Uterus (tissue), 4 donors: ENCODE measurements around the gene FGF4. TPM values are rescaled to one million over a fixed set of nuclear protein-coding genes. Genes with fewer than 3 reads are reported as not detected.

Experiments used
- DNase-seq, 2 donors: peaks; one replicate each; pipeline ENCODE4 v3.0.0-alpha.2; 2019 to 2020
- H3K27ac ChIP-seq, 2 donors: fragments of 200-600 bp; sonication (generic); 1 replicate in 1 of 2; 2 replicates in 1 of 2; pipeline ENCODE4 v1.5.1; 2016 to 2018
- H3K27me3 ChIP-seq, 2 donors: fragments of 200-600 bp; sonication (generic); one replicate each; pipeline ENCODE4 v1.5.1; 2018 to 2019; ENCODE audit warnings: control low read depth in 1 of 2
- H3K36me3 ChIP-seq, 2 donors: fragments of 200-600 bp; sonication (generic); one replicate each; pipeline ENCODE4 v1.5.1; 2019; ENCODE audit warnings: control low read depth in 1 of 2
- H3K4me1 ChIP-seq, 2 donors: fragments of 200-600 bp; sonication (generic); one replicate each; pipeline ENCODE4 v1.5.1; 2018 to 2019; ENCODE audit warnings: control low read depth in 1 of 2
- H3K4me3 ChIP-seq, 2 donors: fragments of 200-600 bp; sonication (generic); 1 replicate in 1 of 2; 2 replicates in 1 of 2; pipeline ENCODE4 v1.5.1; 2018 to 2019; ENCODE audit warnings: mild to moderate bottlenecking in 1 of 2
- H3K9me3 ChIP-seq, 2 donors: fragments of 200-600 bp; sonication (generic); one replicate each; pipeline ENCODE4 v1.5.1; 2019; ENCODE audit warnings: control low read depth in 1 of 2
- POLR2A ChIP-seq, 2 donors: fragments of 450-650 bp; IDR thresholded peaks; one replicate each; pipeline ENCODE4 v1.6.1; 2016; ENCODE audit warnings: antibody characterized with exemption in 2 of 2, mild to moderate bottlenecking in 1 of 2, moderate library complexity in 1 of 2
- intact Hi-C: fragments of 100-400 bp; cut with DNase I; formaldehyde crosslinking; loops from one replicate; pipeline ENCODE4 v1.15.1; 2023; ENCODE audit warnings: low total_unique reads
- total RNA-seq, 4 donors: library from RNA; depleted of rRNA in 3 of 4; stranded (reverse); fragments of >200 nt in 3 of 4; gene quantifications; one replicate each; pipeline versions ENCODE4 v1.1.0 to v1.2.4, GENCODE V29; 2014 to 2023
- TF ChIP-seq, protein P1 (sequence below), 4 experiments: fragments of 200-600 bp in 2 of 4; fragments of 450-650 bp in 2 of 4; sonication (generic) in 2 of 4; IDR thresholded peaks; one replicate each; pipeline ENCODE4 v1.5.1; 2016 to 2019; ENCODE audit warnings: antibody characterized with exemption in 4 of 4, mild to moderate bottlenecking in 2 of 4, moderate library complexity in 1 of 4
- donor health status: DM: yes; HTN: yes; CAD: no.

FGF4 gene
- total RNA-seq, 4 donors from 2014 or later: not detected

DNA sequence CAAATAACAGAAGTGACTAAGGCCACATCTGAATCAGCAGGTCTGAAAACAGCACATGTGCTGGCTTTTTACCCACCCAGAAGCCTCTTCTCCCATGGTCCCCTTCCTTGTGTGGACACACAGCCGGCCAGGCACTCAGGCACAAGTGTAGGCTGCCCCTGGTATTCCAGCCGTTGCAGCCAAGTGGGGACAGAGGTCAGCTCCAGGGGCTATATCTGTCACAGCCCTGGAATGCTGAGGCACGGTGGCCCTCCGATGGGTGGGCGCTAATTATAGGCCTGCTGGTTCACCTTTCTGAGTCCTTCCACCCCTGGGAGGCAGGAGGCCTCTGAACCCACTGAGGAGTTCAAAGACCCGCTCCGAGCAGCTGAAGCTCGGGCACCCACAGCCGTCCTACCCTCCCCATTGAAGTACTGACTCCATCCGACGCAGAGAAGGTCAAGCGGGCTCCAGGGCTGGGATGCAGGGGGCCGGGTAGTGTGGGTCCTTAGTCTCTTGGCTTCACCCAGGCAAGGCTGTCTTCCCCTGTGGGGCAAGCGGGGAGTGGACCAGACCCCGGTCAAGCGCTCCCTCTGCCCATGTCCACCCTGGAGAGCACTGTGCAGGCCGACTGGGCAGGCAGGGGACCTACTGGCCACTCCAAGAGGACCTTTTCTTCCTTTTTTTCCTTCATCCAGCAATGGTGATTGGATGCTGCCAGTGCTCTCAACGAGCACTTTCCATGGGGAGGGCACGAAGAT, 29.8 kb upstream of the FGF4 start:
- H3K4me3 ChIP-seq: no peak overlapping the region
- TF ChIP-seq POLR2A (IDR thresholded peaks at IDR 0.05): no peak
- TF ChIP-seq, protein P1, sequence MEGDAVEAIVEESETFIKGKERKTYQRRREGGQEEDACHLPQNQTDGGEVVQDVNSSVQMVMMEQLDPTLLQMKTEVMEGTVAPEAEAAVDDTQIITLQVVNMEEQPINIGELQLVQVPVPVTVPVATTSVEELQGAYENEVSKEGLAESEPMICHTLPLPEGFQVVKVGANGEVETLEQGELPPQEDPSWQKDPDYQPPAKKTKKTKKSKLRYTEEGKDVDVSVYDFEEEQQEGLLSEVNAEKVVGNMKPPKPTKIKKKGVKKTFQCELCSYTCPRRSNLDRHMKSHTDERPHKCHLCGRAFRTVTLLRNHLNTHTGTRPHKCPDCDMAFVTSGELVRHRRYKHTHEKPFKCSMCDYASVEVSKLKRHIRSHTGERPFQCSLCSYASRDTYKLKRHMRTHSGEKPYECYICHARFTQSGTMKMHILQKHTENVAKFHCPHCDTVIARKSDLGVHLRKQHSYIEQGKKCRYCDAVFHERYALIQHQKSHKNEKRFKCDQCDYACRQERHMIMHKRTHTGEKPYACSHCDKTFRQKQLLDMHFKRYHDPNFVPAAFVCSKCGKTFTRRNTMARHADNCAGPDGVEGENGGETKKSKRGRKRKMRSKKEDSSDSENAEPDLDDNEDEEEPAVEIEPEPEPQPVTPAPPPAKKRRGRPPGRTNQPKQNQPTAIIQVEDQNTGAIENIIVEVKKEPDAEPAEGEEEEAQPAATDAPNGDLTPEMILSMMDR (IDR thresholded peaks at IDR 0.05): no peak
- H3K27me3 ChIP-seq: no peaks in the 10 kb centered on the region
- no peaks in the 10 kb centered on the region for H3K36me3 ChIP-seq
- no peak for DNase-seq
- H3K9me3 ChIP-seq: no peaks in the 10 kb centered on the region
- no peak overlapping the region for H3K27ac ChIP-seq
- no peaks in the 10 kb centered on the region for H3K4me1 ChIP-seq
- intact Hi-C loops: no loop called here

DNA sequence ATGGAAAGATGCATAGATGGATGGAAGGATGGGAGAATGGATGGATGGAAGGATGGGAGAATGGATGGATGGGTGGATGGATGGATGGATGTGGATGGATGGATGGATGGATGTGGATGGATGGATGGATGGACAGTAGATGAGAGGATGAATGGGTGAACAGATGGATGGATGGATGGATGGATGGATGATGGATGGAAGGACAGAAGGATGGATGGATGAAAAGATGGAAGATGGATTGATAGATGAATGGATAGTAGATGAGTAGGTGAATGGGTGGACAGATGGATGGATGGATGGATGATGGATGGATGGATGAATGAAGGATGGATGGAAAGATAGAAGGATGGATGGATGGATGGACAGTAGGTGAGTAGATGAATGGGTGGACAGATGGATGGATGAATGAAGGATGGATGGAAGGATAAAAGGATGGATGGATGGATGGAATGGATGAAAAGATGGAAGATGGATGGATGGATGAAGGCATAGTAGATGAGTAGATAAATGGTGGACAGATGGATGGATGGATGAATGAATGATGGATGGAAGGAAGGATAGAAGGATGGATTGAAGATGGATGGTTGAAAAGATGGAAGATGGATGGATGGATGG, 28.6 kb upstream of the FGF4 start:
- TF ChIP-seq POLR2A (IDR thresholded peaks at IDR 0.05): no peak
- TF ChIP-seq, protein P1 (IDR thresholded peaks at IDR 0.05): no peak
- intact Hi-C loops: no loop called here
- Histone ChIP-seq H3K36me3 (no peaks in the 10 kb centered on the region), H3K9me3 (no peaks in the 10 kb centered on the region), H3K27me3 (no peaks in the 10 kb centered on the region), H3K4me1 (no peaks in the 10 kb centered on the region), H3K27ac (no peak overlapping the region), H3K4me3 (no peak overlapping the region)
- no peak for DNase-seq

GRCh38 chr11:69803022-69803421, 27.9 kb upstream of the FGF4 start:
- TF ChIP-seq, protein P1 (IDR thresholded peaks at IDR 0.05): no peak
- TF ChIP-seq POLR2A (IDR thresholded peaks at IDR 0.05): no peak
- DNase-seq: no peak
- H3K4me3 ChIP-seq: no peak overlapping the region
- H3K9me3 ChIP-seq: no peaks in the 10 kb centered on the region
- intact Hi-C loops: no loop called here
- no peaks in the 10 kb centered on the region for H3K4me1 ChIP-seq
- no peaks in the 10 kb centered on the region for H3K36me3 ChIP-seq
- no peak overlapping the region for H3K27ac ChIP-seq
- H3K27me3 ChIP-seq: no peaks in the 10 kb centered on the region

DNA sequence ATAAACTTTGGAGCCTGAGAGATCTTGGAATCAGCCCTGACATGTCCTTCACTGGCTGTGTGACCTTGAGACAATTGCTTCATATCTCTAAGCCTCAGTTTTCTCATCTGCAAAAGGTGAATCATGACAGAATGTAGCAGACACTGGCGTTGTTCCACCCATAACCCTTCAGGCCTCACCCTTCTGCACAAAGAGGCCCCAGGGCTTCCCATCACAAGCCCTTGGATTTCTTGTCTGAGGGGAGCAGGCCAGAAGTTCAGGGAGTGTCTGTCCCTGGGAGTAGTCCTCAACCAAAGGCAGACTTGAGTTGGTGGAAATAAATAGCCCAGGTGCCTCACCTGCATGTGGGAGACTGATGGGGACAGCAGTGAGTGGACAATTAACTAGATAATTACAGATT, 27.4 kb upstream of the FGF4 start:
- no peaks in the 10 kb centered on the region for H3K27me3 ChIP-seq
- TF ChIP-seq, protein P1 (IDR thresholded peaks at IDR 0.05): no peak
- no peak for TF ChIP-seq POLR2A (IDR thresholded peaks at IDR 0.05)
- no peak overlapping the region for H3K4me3 ChIP-seq
- H3K9me3 ChIP-seq: no peaks in the 10 kb centered on the region
- H3K27ac ChIP-seq: no peak overlapping the region
- no peak for DNase-seq
- intact Hi-C loops: no loop called here
- no peaks in the 10 kb centered on the region for H3K36me3 ChIP-seq
- H3K4me1 ChIP-seq: no peaks in the 10 kb centered on the region

DNA sequence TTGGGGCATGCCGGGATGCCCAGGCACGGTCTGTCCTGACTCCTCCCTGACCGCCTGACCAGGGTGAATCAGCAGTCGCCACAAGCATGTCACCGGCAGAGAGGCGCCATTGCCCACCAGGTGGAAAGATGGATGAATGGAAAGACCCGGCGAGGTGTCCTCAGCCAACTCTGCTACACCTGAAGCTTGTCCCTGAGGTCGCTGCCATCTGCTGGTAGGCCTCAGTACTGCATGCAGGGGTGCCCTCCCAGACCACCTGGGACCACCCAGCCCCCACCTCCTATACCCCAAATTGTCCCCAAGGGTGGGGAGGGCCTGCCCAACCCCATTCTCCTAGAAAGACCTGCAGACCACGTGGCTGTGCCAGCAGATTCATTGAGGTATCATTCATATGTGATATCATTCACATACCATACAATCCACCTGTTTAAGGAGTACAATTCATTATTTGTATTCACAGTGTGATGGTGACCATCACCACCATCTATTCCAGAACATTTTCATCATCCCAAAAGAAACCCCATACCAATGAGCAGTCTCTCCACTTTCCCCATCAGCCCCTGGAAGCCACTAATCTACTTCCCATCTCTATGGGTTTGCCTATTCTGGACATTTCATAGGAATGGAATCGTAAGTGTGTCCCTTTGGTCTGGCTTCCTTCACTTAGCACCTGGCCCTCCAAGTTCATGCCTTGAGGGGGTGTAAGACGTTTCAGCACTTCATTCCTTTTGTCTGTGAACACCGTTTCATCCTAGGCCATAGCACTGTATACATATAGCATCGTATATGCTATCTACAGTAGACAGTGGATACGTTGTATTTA, 26.6 kb upstream of the FGF4 start:
- Histone ChIP-seq H3K9me3 (no peaks in the 10 kb centered on the region), H3K4me1 (no peaks in the 10 kb centered on the region), H3K36me3 (no peaks in the 10 kb centered on the region), H3K4me3 (no peak overlapping the region), H3K27me3 (no peaks in the 10 kb centered on the region), H3K27ac (no peak overlapping the region)
- DNase-seq: no peak
- intact Hi-C loops: no loop called here
- TF ChIP-seq, protein P1 (IDR thresholded peaks at IDR 0.05): peak in 1 of 4 experiments; percentile 33
- no peak for TF ChIP-seq POLR2A (IDR thresholded peaks at IDR 0.05)
